Measurements from ENCODE around the gene ITGAL.
"Not testable (repeated sequence)": the region's sequence is repeated elsewhere in the genome, so short reads cannot be mapped to it uniquely, and the experiment has no call there.

ITGAL gene

GRCh38 chr16:30449116-30449435 lies 23.5 kb upstream of the ITGAL start:
- Histone ChIP-seq H3K4me3 (ENCODE audit: low read depth, low read length) (no peak overlapping the region), H3K9me3 (no peaks in the 10 kb centered on the region), H3K36me3 (peaks cover 5% of the 10 kb centered on the region), H3K27me3 (no peaks in the 10 kb centered on the region), H3K4me1 (peaks cover 8% of the 10 kb centered on the region; the same call in 1 of the 2 replicates)
- no peak for DNase-seq
- no peak for TF ChIP-seq CTCF (IDR thresholded peaks at IDR 0.05; ENCODE audit: low read depth, low read length)

GRCh38 chr16:30452709-30453580 lies 19.6 kb upstream of the ITGAL start:
- not testable (repeated sequence) for H3K4me1 ChIP-seq; H3K27me3 ChIP-seq; H3K36me3 ChIP-seq; H3K4me3 ChIP-seq (ENCODE audit: low read depth, low read length); H3K9me3 ChIP-seq; DNase-seq

GRCh38 chr16:30456302-30456701 lies 16.2 kb upstream of the ITGAL start:
- Histone ChIP-seq H3K27me3 (no peaks in the 10 kb centered on the region), H3K9me3 (no peaks in the 10 kb centered on the region), H3K4me1 (peaks cover 8% of the 10 kb centered on the region; the same call in 1 of the 2 replicates), H3K36me3 (no peaks in the 10 kb centered on the region), H3K4me3 (ENCODE audit: low read depth, low read length) (no peak overlapping the region)
- TF ChIP-seq CTCF (IDR thresholded peaks at IDR 0.05; ENCODE audit: low read depth, low read length), result no peak
- DNase-seq, result no peak

GRCh38 chr16:30457256-30457655 lies 15.3 kb upstream of the ITGAL start:
- no peak overlapping the region for H3K4me3 ChIP-seq (ENCODE audit: low read depth, low read length)
- H3K4me1 ChIP-seq, result peaks cover 8% of the 10 kb centered on the region; the same call in 1 of the 2 replicates
- no peaks in the 10 kb centered on the region for H3K27me3 ChIP-seq
- H3K9me3 ChIP-seq, result no peaks in the 10 kb centered on the region
- DNase-seq, result no peak
- no peak for TF ChIP-seq CTCF (IDR thresholded peaks at IDR 0.05; ENCODE audit: low read depth, low read length)
- H3K36me3 ChIP-seq, result no peaks in the 10 kb centered on the region

GRCh38 chr16:30457743-30458560 lies 14.6 kb upstream of the ITGAL start:
- H3K4me1 ChIP-seq, result peaks cover 4% of the 10 kb centered on the region; the same call in 1 of the 2 replicates
- H3K27me3 ChIP-seq, result no peaks in the 10 kb centered on the region
- DNase-seq, result no peak
- no peaks in the 10 kb centered on the region for H3K36me3 ChIP-seq
- no peak for TF ChIP-seq CTCF (IDR thresholded peaks at IDR 0.05; ENCODE audit: low read depth, low read length)
- no peaks in the 10 kb centered on the region for H3K9me3 ChIP-seq
- no peak overlapping the region for H3K4me3 ChIP-seq (ENCODE audit: low read depth, low read length)

- Histone ChIP-seq H3K4me1 (no peaks in the 10 kb centered on the region), H3K9me3 (no peaks in the 10 kb centered on the region; the same call in 1 of the 2 replicates), H3K27me3 (no peaks in the 10 kb centered on the region), H3K4me3 (ENCODE audit: low read depth, low read length) (no peak overlapping the region), H3K36me3 (no peaks in the 10 kb centered on the region)
- TF ChIP-seq CTCF (IDR thresholded peaks at IDR 0.05; ENCODE audit: low read depth, low read length), result no peak
- no peak for DNase-seq
Observed at GRCh38 chr16:30458561-30459394, 13.8 kb upstream of the ITGAL start.
